GM23338 (cell line): ENCODE results near the gene TNIP1. TPM values are rescaled to one million over a fixed set of nuclear protein-coding genes. Genes with fewer than 3 reads are reported as not detected.

Experiments used
- ATAC-seq: fragments of 200-7000 bp; cut with Tn5 transposase; 3 replicates; pipeline ENCODE4 v1.9.1; 2020
- DNase-seq: peaks from one replicate; pipeline ENCODE4 v3.0.0-alpha.2; 2015; ENCODE audit warnings: low spot score
- H2AFZ ChIP-seq: fragments of 200-600 bp; sonication (generic); 2 replicates; pipeline ENCODE4 v1.8.0; 2016; ENCODE audit warnings: antibody characterized with exemption, mild to moderate bottlenecking, moderate library complexity
- H3F3A ChIP-seq: fragments of 200-600 bp; sonication (generic); replicated peaks from 2 replicates; pipeline ENCODE4 v1.8.0; 2017; ENCODE audit warnings: antibody characterized with exemption, mixed run types, low read depth
- H3K27ac ChIP-seq: fragments of 200-600 bp; sonication (generic); 2 replicates; pipeline ENCODE4 v1.6.1; 2016; ENCODE audit warnings: low read depth
- H3K27me3 ChIP-seq: fragments of 200-600 bp; sonication (generic); 2 replicates; pipeline ENCODE4 v1.8.0; 2016; ENCODE audit warnings: mild to moderate bottlenecking, mixed run types, moderate library complexity; ENCODE audit not compliant: insufficient read depth
- H3K36me3 ChIP-seq: fragments of 200-600 bp; sonication (generic); 2 replicates; pipeline ENCODE4 v1.8.0; 2016; ENCODE audit warnings: mild to moderate bottlenecking; ENCODE audit not compliant: insufficient read depth
- H3K4me1 ChIP-seq: fragments of 200-600 bp; sonication (generic); 2 replicates; pipeline ENCODE4 v1.8.0; 2016; ENCODE audit warnings: mild to moderate bottlenecking, moderate library complexity; ENCODE audit not compliant: insufficient read depth
- H3K4me2 ChIP-seq: fragments of 200-600 bp; sonication (generic); 2 replicates; pipeline ENCODE4 v1.7.1; 2017; ENCODE audit warnings: mixed run types
- H3K4me3 ChIP-seq: fragments of 200-600 bp; sonication (generic); 2 replicates; pipeline ENCODE4 v1.6.1; 2016; ENCODE audit warnings: mixed run types
- H3K79me2 ChIP-seq: fragments of 200-600 bp; sonication (generic); replicated peaks from 2 replicates; pipeline ENCODE4 v1.8.0; 2017; ENCODE audit warnings: mild to moderate bottlenecking; ENCODE audit not compliant: insufficient read depth
- H3K9me2 ChIP-seq: fragments of 200-600 bp; sonication (generic); 2 replicates; pipeline ENCODE4 v1.8.0; 2017; ENCODE audit not compliant: insufficient read depth
- H4K20me1 ChIP-seq: fragments of 200-600 bp; sonication (generic); replicated peaks from 2 replicates; pipeline ENCODE4 v1.8.0; 2017; ENCODE audit warnings: mild to moderate bottlenecking; ENCODE audit not compliant: insufficient read depth
- H3K27ac Mint-ChIP-seq: 2 replicates; pipeline ENCODE4 v1.8.0; 2020; ENCODE audit warnings: inconsistent platforms, mild to moderate bottlenecking, moderate library complexity, mixed read lengths
- H3K27me3 Mint-ChIP-seq: 3 replicates; pipeline ENCODE4 v1.8.0; 2022; ENCODE audit warnings: low read depth, mild to moderate bottlenecking, moderate library complexity, mixed read lengths, inconsistent platforms; ENCODE audit not compliant: insufficient read depth, poor library complexity
- H3K36me3 Mint-ChIP-seq: 3 replicates; pipeline ENCODE4 v1.8.0; 2021; ENCODE audit warnings: low read depth, mild to moderate bottlenecking, inconsistent platforms, moderate library complexity, mixed read lengths
- H3K4me1 Mint-ChIP-seq: 3 replicates; pipeline ENCODE4 v1.8.0; 2020; ENCODE audit warnings: mild to moderate bottlenecking, inconsistent platforms, mixed read lengths
- H3K4me3 Mint-ChIP-seq: 3 replicates; pipeline ENCODE4 v1.8.0; 2021; ENCODE audit warnings: moderate library complexity, mild to moderate bottlenecking, inconsistent platforms, mixed read lengths
- H3K9me3 Mint-ChIP-seq: 3 replicates; pipeline ENCODE4 v1.8.0; 2020; ENCODE audit warnings: moderate library complexity, mild to moderate bottlenecking, inconsistent platforms, mixed read lengths
- EZH2 ChIP-seq: fragments of 200-600 bp; sonication (generic); IDR thresholded peaks from one replicate; pipeline ENCODE4 v1.8.0; 2017; ENCODE audit warnings: antibody characterized with exemption, mild to moderate bottlenecking, low read depth; ENCODE audit not compliant: unreplicated experiment
- EZH2phosphoT487 ChIP-seq: fragments of 200-600 bp; sonication (generic); IDR thresholded peaks from one replicate; pipeline ENCODE4 v1.8.1; 2018; ENCODE audit warnings: antibody characterized with exemption; ENCODE audit not compliant: unreplicated experiment
- NANOG ChIP-seq: IDR thresholded peaks from 2 replicates; pipeline ENCODE4 v1.6.1; 2016; ENCODE audit warnings: antibody characterized with exemption, borderline replicate concordance
- STAT1 ChIP-seq: IDR thresholded peaks from one replicate; pipeline ENCODE4 v1.6.1; 2016; ENCODE audit warnings: antibody characterized with exemption; ENCODE audit not compliant: unreplicated experiment
- ZNF114 ChIP-seq: fragments of 250-450 bp; sonication (Bioruptor Pico); IDR thresholded peaks from 2 replicates; pipeline ENCODE4 v1.5.0; 2020; ENCODE audit warnings: mild to moderate bottlenecking, moderate library complexity
- ZNF331 ChIP-seq: fragments of 250-450 bp; sonication (Bioruptor Pico); IDR thresholded peaks from 2 replicates; pipeline ENCODE4 v1.5.0; 2020; ENCODE audit warnings: low read depth, mild to moderate bottlenecking, moderate library complexity
- polyA plus RNA-seq: library from polyadenylated mRNA; unstranded; fragments of >200 nt; fragmentation: Nextera tagmentation; extraction: Ambion mirVana; gene quantifications from 2 replicates; pipeline ENCODE4 v1.2.1, GENCODE V29; 2016
- total RNA-seq: library from RNA; depleted of rRNA; stranded (reverse); fragments of >200 nt; shearing (Covaris generic); gene quantifications from 2 replicates; pipeline ENCODE4 v1.2.3, GENCODE V29; 2014
- TF ChIP-seq, protein P1 (sequence below): IDR thresholded peaks from 2 replicates; pipeline ENCODE4 v1.6.1; 2016; ENCODE audit warnings: antibody characterized with exemption
- TF ChIP-seq, protein P2 (sequence below): IDR thresholded peaks from one replicate; pipeline ENCODE4 v1.6.1; 2018; ENCODE audit warnings: antibody characterized with exemption; ENCODE audit not compliant: unreplicated experiment
- TF ChIP-seq, protein P3 (sequence below): fragments of 250-450 bp; sonication (Bioruptor Pico); IDR thresholded peaks from 2 replicates; pipeline ENCODE4 v1.5.0; 2020; ENCODE audit warnings: mild to moderate bottlenecking, moderate library complexity

Gene TNIP1
- total and polyA plus RNA-seq, 2 experiments from 2014 or later: 10.3 to 29.6 TPM

DNA sequence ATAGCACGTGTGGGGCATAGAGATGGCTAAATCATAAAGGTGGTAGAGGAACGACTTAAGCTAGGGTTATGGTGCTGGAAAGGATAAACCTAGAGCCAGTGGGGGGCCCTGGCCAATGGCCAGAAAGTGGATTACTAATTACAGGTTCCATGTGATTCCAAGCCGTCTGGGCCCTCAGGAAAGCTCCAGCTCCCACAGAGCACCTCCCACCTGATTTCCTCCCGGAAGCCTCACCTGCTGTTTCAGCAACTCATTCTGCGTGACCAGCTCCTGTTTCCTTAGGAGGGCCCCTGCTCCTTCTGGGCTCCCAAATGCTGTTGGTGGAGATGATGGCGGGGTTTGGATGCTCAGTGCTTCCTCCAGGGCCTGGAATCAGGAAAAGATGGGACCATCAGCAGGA, 44.3 kb downstream of the TNIP1 start:
- H3K9me2 ChIP-seq: no peaks in the 10 kb centered on the region
- no peaks in the 10 kb centered on the region for H3K4me1 ChIP-seq
- no peak for DNase-seq
- no peaks in the 10 kb centered on the region for H3F3A ChIP-seq
- no peak for TF ChIP-seq NANOG
- H3K27ac ChIP-seq: no peak overlapping the region
- Mint-ChIP-seq H3K36me3 (peaks cover 12% of the 10 kb centered on the region; the same call in 1 of the 3 replicates), H3K27me3 (peaks cover 3% of the 10 kb centered on the region), H3K4me3 (no peak overlapping the region), H3K9me3 (no peaks in the 10 kb centered on the region; the same call in 2 of the 3 replicates), H3K4me1 (peaks cover 2% of the 10 kb centered on the region; the same call in 2 of the 3 replicates), H3K27ac (no peak overlapping the region)
- no peaks in the 10 kb centered on the region for H3K79me2 ChIP-seq
- H3K4me2 ChIP-seq: no peak overlapping the region
- H3K36me3 ChIP-seq: peaks cover 6% of the 10 kb centered on the region; the same call in 1 of the 2 replicates
- ATAC-seq: no peak
- H3K4me3 ChIP-seq: no peak overlapping the region
- H3K27me3 ChIP-seq: no peaks in the 10 kb centered on the region
- H4K20me1 ChIP-seq: no peaks in the 10 kb centered on the region
- no peak overlapping the region for H2AFZ ChIP-seq

DNA sequence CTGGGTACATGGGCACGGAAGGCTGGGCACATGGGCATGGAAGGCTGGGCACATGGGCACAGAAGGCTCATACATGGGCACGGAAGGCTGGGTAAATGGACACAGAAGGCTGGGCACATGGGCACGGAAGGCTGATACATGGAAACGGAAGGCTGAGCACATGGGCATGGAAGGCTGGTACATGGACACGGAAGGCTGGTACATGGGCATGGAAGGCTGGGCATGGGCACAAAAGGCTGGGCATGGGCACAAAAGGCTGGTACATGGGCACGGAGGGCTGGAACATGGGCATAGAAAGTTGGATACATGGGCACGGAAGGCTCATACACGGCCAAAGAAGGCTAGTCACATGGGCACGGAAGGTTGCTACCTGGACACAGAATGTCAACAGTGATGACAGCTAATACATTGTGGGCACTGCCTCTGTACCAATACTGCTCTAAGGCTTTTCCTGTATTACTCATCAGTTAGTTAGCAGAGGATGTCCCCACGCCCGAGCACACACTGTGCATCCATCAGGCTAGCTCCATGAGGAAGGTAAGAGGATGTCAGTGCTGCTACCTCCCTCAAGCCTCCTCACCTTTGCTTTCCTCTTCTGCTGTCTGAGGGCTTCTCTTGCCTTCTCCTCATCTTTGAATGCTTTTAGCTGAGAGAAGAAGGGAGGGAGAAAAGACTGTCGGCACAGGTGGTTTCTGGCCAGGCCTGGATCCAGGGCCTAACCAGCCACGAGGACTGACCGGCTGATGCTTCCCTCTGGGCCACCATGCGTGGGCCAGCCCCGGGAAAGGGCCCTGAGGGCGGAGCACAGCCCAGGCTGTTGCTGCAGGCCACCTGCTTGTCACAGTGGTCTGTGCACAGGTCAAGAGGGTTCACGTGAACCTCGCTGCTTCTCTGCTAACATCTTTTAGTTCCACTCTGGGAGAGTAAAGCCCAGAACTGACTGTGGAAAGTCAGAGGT, 46.1 kb downstream of the TNIP1 start:
- H3K36me3 ChIP-seq: peaks cover 6% of the 10 kb centered on the region; the same call in 1 of the 2 replicates
- H3K9me2 ChIP-seq: no peaks in the 10 kb centered on the region

More for the DNA sequence above, 46.1 kb downstream of the TNIP1 start:
- Histone ChIP-seq H3K79me2 (no peaks in the 10 kb centered on the region), H3K27me3 (no peaks in the 10 kb centered on the region), H3K4me3 (no peak overlapping the region), H3F3A (no peaks in the 10 kb centered on the region), H2AFZ (no peak overlapping the region), H4K20me1 (no peaks in the 10 kb centered on the region), H3K27ac (no peak overlapping the region), H3K4me2 (no peak overlapping the region), H3K4me1 (no peaks in the 10 kb centered on the region)
- H3K27me3 Mint-ChIP-seq: peaks cover 4% of the 10 kb centered on the region
- peaks cover 2% of the 10 kb centered on the region; the same call in 2 of the 3 replicates for H3K4me1 Mint-ChIP-seq
- ATAC-seq: no peak
- no peak overlapping the region for H3K4me3 Mint-ChIP-seq
- peaks cover 12% of the 10 kb centered on the region; the same call in 1 of the 3 replicates for H3K36me3 Mint-ChIP-seq
- H3K27ac Mint-ChIP-seq: no peak overlapping the region
- no peaks in the 10 kb centered on the region; the same call in 2 of the 3 replicates for H3K9me3 Mint-ChIP-seq
- TF ChIP-seq ZNF114 (CRISPR knock-in tag): no peak
- TF ChIP-seq EZH2phosphoT487: no peak
- no peak for TF ChIP-seq EZH2
- TF ChIP-seq, protein P1, sequence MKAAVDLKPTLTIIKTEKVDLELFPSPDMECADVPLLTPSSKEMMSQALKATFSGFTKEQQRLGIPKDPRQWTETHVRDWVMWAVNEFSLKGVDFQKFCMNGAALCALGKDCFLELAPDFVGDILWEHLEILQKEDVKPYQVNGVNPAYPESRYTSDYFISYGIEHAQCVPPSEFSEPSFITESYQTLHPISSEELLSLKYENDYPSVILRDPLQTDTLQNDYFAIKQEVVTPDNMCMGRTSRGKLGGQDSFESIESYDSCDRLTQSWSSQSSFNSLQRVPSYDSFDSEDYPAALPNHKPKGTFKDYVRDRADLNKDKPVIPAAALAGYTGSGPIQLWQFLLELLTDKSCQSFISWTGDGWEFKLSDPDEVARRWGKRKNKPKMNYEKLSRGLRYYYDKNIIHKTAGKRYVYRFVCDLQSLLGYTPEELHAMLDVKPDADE: no peak
- TF ChIP-seq STAT1: no peak
- TF ChIP-seq ZNF331 (CRISPR knock-in tag): no peak
- TF ChIP-seq, protein P2, sequence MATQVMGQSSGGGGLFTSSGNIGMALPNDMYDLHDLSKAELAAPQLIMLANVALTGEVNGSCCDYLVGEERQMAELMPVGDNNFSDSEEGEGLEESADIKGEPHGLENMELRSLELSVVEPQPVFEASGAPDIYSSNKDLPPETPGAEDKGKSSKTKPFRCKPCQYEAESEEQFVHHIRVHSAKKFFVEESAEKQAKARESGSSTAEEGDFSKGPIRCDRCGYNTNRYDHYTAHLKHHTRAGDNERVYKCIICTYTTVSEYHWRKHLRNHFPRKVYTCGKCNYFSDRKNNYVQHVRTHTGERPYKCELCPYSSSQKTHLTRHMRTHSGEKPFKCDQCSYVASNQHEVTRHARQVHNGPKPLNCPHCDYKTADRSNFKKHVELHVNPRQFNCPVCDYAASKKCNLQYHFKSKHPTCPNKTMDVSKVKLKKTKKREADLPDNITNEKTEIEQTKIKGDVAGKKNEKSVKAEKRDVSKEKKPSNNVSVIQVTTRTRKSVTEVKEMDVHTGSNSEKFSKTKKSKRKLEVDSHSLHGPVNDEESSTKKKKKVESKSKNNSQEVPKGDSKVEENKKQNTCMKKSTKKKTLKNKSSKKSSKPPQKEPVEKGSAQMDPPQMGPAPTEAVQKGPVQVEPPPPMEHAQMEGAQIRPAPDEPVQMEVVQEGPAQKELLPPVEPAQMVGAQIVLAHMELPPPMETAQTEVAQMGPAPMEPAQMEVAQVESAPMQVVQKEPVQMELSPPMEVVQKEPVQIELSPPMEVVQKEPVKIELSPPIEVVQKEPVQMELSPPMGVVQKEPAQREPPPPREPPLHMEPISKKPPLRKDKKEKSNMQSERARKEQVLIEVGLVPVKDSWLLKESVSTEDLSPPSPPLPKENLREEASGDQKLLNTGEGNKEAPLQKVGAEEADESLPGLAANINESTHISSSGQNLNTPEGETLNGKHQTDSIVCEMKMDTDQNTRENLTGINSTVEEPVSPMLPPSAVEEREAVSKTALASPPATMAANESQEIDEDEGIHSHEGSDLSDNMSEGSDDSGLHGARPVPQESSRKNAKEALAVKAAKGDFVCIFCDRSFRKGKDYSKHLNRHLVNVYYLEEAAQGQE: no peak
- TF ChIP-seq, protein P3, sequence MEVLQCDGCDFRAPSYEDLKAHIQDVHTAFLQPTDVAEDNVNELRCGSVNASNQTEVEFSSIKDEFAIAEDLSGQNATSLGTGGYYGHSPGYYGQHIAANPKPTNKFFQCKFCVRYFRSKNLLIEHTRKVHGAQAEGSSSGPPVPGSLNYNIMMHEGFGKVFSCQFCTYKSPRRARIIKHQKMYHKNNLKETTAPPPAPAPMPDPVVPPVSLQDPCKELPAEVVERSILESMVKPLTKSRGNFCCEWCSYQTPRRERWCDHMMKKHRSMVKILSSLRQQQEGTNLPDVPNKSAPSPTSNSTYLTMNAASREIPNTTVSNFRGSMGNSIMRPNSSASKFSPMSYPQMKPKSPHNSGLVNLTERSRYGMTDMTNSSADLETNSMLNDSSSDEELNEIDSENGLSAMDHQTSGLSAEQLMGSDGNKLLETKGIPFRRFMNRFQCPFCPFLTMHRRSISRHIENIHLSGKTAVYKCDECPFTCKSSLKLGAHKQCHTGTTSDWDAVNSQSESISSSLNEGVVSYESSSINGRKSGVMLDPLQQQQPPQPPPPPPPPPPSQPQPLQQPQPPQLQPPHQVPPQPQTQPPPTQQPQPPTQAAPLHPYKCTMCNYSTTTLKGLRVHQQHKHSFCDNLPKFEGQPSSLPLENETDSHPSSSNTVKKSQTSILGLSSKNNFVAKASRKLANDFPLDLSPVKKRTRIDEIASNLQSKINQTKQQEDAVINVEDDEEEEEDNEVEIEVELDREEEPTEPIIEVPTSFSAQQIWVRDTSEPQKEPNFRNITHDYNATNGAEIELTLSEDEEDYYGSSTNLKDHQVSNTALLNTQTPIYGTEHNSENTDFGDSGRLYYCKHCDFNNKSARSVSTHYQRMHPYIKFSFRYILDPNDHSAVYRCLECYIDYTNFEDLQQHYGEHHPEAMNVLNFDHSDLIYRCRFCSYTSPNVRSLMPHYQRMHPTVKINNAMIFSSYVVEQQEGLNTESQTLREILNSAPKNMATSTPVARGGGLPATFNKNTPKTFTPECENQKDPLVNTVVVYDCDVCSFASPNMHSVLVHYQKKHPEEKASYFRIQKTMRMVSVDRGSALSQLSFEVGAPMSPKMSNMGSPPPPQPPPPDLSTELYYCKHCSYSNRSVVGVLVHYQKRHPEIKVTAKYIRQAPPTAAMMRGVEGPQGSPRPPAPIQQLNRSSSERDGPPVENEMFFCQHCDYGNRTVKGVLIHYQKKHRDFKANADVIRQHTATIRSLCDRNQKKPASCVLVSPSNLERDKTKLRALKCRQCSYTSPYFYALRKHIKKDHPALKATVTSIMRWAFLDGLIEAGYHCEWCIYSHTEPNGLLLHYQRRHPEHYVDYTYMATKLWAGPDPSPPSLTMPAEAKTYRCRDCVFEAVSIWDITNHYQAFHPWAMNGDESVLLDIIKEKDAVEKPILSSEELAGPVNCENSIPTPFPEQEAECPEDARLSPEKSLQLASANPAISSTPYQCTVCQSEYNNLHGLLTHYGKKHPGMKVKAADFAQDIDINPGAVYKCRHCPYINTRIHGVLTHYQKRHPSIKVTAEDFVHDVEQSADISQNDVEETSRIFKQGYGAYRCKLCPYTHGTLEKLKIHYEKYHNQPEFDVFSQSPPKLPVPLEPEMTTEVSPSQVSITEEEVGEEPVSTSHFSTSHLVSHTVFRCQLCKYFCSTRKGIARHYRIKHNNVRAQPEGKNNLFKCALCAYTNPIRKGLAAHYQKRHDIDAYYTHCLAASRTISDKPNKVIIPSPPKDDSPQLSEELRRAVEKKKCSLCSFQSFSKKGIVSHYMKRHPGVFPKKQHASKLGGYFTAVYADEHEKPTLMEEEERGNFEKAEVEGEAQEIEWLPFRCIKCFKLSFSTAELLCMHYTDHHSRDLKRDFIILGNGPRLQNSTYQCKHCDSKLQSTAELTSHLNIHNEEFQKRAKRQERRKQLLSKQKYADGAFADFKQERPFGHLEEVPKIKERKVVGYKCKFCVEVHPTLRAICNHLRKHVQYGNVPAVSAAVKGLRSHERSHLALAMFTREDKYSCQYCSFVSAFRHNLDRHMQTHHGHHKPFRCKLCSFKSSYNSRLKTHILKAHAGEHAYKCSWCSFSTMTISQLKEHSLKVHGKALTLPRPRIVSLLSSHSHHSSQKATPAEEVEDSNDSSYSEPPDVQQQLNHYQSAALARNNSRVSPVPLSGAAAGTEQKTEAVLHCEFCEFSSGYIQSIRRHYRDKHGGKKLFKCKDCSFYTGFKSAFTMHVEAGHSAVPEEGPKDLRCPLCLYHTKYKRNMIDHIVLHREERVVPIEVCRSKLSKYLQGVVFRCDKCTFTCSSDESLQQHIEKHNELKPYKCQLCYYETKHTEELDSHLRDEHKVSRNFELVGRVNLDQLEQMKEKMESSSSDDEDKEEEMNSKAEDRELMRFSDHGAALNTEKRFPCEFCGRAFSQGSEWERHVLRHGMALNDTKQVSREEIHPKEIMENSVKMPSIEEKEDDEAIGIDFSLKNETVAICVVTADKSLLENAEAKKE (CRISPR knock-in tag): no peak
- no peak for DNase-seq
